Fibroblast of skin of left quadriceps (primary cell): Measurements from ENCODE around the gene HOXD9.

Experiments
- DNase-seq, 2 experiments: peaks; one replicate each; pipeline ENCODE4 v3.0.0-alpha.2; 2013; ENCODE audit warnings: low read depth in 2 of 2

The HOXD9 gene

GRCh38 chr2:176110415-176111308, 11.9 kb upstream of the HOXD9 start:
- no peak for DNase-seq

DNA sequence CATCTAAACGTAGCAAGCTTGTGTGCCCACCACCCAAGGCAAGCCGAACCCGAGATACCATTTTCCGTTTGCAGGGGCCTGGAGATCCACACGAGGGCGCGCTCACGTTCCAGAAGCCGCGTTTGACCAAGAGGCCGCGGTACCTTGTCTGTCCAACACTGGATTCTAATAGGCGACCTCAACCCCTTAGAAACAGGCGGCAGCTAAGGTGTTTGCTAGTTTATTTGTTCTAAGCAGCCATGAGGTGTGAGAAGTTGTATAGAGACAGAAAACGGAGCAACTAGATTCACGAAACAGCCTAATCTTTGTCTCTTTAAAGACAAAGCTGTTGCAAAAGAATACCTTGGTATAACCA, 11.2 kb upstream of the HOXD9 start:
- DNase-seq = no peak

DNA sequence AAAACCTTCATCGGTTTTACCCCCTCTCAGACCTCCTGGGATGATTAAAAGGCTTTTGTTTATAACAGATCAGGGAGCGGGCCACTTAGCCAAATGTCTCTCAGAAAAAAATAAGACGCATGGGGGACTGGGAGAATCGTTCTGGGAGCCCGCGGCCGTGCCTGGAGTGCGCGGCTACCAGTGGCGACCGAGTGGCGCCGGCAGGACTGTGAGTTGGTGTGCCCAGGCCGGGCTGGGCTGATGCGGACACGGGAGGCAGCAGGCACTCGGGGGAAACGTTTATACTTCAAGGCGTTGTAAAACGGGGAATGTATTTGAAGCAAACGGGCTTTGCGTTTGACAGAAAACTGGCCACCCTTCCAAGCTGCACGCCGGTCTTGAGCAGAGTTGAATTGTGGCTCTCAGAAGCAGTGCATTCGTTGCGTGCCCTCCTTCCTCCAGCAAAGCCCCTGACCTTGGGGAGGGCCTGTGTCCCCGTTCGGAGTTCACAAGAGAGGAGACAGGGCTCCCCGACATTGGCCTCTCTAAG, 10.6 kb upstream of the HOXD9 start:
- no peak for DNase-seq

- DNase-seq = no peak
Observed at GRCh38 chr2:176112375-176113302, 9.9 kb upstream of the HOXD9 start.

GRCh38 chr2:176114120-176114929, 8.2 kb upstream of the HOXD9 start:
- DNase-seq = no peak

GRCh38 chr2:176114930-176115625, 7.4 kb upstream of the HOXD9 start:
- no peak for DNase-seq

GRCh38 chr2:176115883-176116813, 6.4 kb upstream of the HOXD9 start, which contains the start of gene HOXD10:
HOXD10 (plus strand) TSS chr2:176116778; CDS start chr2:176116834, 56 bp downstream.
- no peak for DNase-seq

DNA sequence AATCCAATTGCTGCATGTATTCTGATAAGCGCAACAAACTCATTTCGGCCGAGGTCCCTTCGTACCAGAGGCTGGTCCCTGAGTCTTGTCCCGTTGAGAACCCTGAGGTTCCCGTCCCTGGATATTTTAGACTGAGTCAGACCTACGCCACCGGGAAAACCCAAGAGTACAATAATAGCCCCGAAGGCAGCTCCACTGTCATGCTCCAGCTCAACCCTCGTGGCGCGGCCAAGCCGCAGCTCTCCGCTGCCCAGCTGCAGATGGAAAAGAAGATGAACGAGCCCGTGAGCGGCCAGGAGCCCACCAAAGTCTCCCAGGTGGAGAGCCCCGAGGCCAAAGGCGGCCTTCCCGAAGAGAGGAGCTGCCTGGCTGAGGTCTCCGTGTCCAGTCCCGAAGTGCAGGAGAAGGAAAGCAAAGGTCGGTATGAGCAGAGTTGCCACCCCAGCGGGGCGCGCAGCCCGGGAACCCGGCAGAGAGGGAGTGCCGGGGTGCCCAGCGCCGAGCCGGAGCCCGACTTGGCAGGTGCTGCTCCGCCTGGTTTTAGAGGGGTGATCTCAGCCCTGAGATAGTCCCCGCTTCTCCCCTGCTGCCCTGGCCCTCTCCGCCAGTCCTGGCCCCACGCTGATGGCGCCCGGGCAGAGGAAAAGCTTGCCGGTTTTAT, 5.2 kb upstream of the HOXD9 start:
- no peak for DNase-seq

DNA sequence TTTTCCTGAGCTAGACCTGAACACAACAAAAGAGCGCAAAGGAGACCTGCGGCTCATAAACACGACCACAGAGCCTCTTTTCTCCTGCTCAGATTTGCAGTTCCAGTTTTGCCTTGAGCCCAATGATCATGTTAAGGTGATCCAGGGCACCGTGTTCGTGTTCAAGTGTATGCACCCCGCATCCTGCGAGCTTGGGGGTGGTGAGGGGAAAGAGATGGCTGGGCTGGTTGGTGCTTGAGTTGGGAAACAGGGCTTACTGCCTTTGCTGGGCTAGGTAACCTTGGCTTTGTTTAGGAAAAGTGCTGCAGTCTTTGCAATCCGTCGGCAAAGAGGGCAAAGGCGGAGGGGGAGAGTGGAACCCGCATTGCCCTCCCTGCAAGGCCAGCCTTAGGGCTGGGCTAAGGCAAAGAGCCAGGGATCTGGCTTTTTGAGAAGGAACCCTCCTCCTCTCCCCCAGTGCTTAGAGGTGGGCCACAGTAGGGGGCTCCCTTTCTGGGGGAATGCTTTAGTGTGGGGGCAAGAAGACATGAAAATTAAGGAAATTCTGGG, 4.6 kb upstream of the HOXD9 start:
- DNase-seq = no peak

DNA sequence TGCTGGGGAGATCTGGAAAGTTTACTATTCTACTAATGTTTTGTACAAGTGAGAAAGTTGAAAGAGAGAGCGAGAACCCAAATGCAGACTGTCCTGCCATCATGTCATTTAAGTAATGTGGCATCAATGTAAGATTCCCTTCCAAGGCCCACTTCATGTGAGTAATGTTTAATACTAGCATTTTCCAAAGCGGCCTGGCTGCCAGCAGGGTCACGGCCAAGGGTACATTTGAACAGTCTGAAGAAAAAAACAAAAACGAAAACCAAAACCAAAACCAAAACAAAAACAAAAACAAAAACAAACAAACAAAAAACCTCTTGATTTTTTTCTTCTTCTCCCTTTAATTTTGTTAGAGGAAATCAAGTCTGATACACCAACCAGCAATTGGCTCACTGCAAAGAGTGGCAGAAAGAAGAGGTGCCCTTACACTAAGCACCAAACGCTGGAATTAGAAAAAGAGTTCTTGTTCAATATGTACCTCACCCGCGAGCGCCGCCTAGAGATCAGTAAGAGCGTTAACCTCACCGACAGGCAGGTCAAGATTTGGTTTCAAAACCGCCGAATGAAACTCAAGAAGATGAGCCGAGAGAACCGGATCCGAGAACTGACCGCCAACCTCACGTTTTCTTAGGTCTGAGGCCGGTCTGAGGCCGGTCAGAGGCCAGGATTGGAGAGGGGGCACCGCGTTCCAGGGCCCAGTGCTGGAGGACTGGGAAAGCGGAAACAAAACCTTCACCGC, 3.7 kb upstream of the HOXD9 start:
- DNase-seq = no peak

DNA sequence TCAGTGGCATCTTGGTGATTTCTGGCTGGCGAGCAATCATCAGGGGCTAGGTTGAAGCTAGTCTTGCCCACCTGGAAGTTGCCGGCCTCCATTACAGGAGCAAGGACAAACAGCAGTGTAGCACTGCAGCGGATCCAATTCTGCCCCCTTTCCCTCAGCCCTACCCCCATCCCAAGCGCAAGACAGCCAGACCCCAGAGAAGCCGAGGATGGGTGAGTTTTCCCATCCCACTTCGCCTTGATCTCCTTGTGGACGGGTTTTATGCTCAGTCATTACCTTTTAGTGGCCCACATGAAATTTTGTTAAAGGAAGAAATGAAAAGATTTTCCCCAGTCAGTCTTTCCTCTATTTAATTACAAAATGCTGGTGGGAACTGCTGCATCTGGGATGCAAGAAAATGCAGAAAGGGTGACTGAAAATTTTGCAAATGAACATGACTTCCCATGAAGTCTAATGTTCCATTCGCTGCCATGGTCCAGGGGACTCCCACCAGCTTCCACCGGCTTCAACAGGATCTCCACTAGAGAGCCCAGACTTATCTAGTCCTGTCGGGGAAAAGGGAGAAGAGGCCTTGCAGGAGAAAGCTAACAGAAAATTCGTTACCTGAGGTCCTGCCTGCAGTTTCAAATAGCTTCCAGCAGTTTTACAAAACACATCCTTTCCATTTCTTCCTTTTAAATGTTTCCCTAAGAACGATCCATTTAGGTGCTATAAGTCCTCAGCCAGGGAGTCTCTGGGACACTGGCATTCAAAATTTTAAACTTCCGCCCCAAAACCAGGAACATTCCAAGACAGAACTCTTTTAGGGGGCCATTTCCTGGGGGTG, 1.9 kb upstream of the HOXD9 start:
- no peak for DNase-seq

DNA sequence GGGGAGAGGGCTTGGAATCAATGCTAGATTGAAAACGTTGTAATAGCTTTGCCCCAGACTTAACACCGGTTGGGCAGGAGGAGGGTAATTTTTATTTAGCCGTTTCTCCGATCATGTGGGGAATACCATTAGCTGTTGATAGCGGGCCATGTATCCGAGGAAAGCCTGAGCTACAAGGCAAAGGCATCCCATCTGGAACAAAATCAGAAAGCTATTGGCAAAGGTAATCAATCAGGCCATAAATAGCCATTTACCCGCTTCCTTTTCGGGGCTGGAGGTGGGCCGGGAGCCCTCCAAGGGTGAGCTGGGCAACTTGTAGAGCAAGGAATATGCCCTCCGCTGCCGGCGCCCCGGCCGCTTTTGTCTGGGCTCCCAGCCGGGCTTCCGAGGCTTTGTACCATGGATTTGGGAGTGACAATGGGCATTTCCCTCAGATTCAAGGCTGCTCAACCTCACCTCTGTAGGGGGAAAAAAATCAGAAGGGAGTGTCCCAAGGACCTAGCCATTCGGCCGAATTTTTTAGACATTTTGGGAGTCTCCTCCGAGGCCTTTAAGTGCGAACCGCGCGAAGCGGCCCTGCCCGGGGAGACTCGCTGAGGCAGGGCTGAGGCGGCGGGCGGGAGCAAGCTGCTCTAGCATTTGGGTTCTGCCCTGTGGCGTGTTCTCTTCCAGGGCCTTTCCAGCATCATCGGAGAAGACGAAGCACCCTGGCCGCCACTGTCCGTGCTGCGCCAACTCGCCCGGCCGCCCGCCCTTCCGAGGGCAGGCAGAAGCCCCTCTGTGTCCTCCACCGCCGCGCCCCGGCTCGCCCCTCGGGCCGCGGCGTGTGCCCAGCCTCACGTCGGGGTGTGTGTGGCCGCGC, 1.1 kb upstream of the HOXD9 start:
- DNase-seq = no peak

DNA sequence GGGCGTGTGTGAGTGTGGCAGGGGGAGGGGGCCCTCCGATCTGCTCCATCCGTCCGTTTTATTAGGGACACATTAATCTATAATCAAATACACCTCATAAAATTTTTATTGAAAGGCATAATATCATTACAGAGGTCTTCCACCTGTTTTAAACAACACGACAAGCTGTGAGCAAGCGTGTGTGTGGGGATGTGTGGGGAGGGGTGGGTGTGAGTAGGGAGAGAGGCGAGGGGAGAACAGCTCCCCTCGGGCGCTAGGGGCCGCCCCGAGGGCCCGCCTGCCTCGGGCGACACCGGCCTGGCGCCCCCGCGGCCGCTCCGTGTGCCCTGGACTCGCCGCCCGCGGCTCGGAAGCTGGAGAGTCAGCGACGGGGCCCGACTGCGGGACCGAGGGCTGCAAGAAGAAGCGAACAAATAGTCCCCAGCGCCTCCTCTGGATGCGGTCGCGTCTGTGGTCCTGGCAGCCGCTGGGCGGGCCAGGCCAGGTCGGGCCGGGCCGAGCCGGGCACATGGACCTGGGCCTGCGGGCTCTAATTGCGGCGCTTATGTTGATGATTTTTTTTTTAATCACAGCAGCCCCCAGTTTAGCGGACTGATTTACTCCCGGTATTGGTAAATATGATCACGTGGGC, 352 bp upstream of the HOXD9 start:
- DNase-seq = peak in 1 of 2 experiments; percentile 67

DNA sequence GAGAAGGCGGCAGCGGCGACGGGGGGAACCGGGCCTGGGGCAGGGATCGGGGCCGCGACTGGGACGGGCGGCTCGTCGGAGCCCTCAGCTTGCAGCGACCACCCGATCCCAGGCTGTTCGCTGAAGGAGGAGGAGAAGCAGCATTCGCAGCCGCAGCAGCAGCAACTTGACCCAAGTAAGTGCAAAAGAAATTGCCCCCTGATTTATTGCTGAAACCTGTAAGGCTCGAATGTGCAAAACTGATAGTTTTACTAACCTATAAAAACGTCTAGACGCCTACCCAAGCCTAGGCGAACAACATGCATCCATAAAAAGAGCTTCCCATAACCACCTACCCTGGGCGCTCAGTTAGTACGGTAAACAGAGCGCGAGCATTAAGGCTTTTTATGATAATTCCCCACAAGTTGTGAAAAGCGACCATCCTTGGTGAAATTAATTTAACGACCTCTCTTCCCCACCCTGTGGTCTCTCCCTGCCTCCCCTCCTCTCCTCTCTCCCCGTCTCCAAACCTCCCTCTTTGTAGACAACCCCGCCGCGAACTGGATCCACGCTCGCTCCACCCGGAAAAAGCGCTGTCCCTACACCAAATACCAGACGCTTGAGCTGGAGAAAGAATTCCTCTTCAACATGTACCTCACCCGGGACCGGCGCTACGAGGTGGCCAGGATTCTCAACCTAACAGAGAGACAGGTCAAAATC, 1.0 kb downstream of the HOXD9 start:
- no peak for DNase-seq
